Measurements from ENCODE around the gene ANP32B.

GRCh38 chr9:98010445-98010844 is 27.3 kb downstream of the ANP32B start:
- no peak for TF ChIP-seq CTCF (IDR thresholded peaks at IDR 0.05)
- TF ChIP-seq POLR2A (IDR thresholded peaks at IDR 0.05) = no peak

Measured in adrenal gland (tissue), 5 donors.